CD4-positive, alpha-beta T cell treated with Interleukin-2 at 100 ng/mL for 4 hours (primary cell): ENCODE data around the gene ACTN1.

Experiments used
- DNase-seq: peaks from one replicate; pipeline ENCODE4 v3.0.0-alpha.2; 2020; ENCODE audit warnings: low spot score

The ACTN1 gene

GRCh38 chr14:68888883-68889282 lies 90.2 kb downstream of the ACTN1 start:
- no peak for DNase-seq

DNA sequence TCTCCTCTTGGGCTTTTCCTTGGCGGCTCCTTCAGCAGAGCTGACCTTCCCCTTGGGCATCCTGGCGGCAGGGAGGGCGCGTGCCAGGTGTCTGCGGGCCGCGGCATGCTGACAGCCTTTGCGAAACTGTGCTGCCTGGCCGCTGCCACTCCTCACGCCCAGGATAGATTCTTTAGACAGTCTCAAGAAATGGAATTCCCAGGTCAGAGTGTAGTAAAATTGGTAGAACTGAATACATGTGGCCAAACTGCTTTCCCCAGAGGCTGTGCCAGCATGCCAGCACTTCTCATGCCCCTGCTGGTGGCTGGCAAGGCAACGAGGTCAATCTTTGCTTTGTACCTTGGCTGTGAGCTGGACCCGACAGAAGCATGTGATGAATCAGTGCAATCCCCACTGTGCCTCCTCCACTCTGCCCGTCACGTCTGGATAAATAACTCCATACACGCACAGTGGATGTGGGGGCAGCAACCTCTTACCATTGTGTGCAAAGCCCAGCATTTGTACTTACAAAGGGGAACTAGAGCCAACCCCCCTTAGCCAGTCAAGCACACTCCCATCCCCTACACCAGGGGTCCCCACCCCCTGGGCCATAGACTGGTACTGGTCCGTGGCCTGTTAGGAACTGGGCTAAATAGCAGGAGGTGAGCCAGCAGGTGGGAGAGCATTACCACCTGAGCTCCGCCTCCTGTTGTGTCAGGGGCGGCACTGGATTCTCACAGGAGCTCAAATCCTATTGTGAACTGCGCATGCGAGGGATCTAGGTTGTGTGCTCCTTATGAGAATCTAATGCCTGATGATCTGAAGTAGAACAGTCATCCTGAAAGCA lies 90.9 kb downstream of the ACTN1 start:
- no peak for DNase-seq

- DNase-seq: no peak
Measured at GRCh38 chr14:68886109-68886434, 93.0 kb downstream of the ACTN1 start.

- no peak for DNase-seq
Measured at GRCh38 chr14:68885226-68886108, 93.6 kb downstream of the ACTN1 start.

GRCh38 chr14:68884031-68885030 lies 94.8 kb downstream of the ACTN1 start:
- no peak for DNase-seq

GRCh38 chr14:68882235-68882634 lies 96.9 kb downstream of the ACTN1 start:
- DNase-seq: no peak

DNA sequence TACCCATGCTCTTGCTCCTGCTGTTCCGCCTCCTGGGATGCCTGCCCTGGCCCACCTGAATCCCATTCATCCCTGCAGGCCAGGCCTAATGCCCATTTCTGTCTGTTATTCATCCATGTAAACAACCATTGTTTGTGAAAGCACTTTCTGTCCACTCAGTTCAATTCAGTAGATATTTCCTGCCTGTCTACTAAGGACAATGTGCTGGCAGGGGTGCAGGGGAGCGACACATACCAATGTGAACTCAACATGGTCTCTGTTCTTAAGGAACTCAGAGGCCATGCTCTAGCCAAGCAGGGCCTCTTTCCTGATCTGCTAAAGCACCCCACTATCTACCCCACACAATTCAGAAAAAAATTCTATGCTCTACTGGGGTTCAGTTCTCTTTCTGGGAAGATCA lies 97.7 kb downstream of the ACTN1 start:
- no peak for DNase-seq

GRCh38 chr14:68880581-68881105 lies 98.5 kb downstream of the ACTN1 start:
- no peak for DNase-seq

DNA sequence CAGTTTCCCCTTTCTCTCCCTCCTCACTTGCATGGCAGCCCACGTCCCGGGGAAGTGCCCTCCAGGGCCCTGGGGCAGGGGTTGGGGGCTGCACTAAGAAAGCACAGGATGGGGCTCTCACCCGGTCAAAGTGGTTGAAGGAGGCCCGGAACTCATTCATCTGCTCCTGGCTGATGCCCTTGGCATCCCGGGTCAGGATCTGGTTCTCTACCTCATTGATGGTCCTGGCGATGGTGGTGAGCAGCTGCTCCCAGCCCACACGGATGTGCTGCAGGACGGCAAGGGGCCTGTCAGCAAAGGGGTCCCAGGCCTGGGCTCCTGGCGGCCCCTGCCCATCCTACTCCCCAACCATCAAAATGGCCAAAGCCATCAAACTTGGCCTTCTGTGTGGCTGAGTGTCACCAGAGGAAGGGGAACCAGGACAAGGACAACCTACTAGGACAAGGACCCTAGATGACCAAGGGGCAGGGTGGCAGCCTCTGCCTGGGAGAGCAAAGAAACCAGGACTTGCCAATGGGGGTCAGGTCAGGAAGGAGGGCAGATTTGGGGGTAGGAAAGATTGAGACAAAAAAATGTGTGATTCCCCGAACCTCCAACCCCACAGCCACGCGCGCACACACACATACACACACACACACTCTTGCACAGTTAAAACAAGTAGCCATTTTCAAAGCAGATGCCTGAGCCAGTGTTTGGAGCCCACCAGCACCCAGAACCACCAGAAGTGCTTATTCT lies 99.1 kb downstream of the ACTN1 start:
- no peak for DNase-seq

GRCh38 chr14:68879321-68879781 lies 99.8 kb downstream of the ACTN1 start:
- DNase-seq: no peak

GRCh38 chr14:68878908-68879307 lies 100.2 kb downstream of the ACTN1 start:
- no peak for DNase-seq

- no peak for DNase-seq
Measured at GRCh38 chr14:68877993-68878575, 101.0 kb downstream of the ACTN1 start.

GRCh38 chr14:68876976-68877375 lies 102.1 kb downstream of the ACTN1 start:
- no peak for DNase-seq

DNA sequence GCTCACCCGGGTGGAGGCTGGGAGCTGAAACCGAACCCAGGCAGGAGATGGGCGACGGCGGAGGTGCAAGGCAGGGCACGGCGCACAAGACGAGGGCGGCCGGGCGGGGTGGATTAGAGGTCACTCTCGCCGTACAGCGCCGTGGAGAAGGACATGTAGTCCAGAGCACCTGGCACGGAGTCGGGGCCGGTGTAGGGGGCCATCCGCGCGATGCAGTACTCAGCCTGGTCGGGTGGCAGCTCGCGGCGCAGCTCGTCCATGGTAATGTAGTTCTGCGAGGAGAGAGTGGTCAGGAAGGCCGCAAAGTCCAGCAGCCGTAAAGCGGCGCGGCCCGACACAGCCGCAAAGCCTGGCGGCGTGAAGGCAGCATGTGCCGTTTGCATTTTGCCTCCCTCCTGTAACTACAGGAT lies 104.4 kb downstream of the ACTN1 start:
- no peak for DNase-seq

DNA sequence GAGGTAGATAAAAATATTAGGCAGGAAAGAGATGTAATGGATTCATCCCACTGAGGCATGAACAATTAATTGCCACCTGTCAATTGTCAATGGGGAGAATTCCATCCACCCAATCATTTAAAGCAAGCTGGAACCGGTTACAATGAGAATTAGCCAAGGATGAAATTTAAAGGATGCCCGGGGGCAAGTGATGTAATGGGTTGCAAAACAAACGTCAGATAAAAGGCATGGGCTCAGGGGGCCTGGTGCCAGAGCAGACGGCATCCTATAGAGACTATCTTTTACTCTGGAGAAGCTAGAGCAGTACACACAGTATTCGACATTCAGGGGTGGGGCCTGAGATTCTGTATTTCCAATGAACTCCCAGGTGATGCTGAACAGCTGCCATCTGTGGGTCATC lies 105.7 kb downstream of the ACTN1 start:
- no peak for DNase-seq

DNA sequence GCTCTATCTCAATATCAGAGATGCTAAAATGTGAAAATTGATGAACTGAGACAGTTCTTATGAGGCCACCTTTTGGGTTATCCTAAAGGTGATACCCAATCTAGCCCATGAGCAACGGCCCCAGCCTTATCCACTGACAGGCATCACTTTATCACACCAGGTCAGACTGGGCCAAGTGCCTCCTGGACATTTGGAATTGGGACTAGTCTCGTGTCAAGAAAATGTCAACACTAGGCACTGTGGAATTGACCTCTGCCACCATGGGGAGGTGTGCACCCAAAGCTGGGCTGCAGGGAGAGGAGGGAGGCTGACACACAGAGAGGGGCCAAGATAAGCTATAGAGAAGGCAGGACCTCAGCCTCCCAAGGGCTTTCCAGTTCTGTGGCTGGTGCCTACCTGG lies 107.7 kb downstream of the ACTN1 start:
- DNase-seq: no peak

DNA sequence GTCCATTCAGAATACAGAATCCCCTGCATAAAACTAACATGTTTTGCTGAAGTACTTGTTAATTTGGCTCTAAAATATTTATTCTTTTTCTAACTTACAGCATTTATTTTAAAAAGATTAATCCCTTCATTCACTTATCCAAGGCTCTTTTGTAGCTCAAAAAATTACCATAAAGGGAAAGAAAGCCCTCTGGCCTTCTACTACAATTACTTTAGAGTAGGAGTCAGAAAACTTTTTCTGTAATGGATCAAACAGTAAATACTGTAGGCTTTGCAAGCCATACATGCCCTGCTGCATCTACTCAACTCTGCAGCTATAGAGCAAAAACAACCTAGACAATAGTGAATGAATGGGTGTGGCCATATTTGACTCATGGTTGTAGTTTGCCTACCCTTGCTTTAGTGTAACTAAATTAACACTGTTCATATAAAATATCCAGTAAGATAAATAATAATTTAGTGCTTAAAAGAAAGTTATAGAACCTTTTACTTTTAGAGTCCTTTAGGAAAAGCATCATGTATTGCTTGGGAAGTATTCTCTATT lies 112.0 kb downstream of the ACTN1 start:
- DNase-seq: no peak

- no peak for DNase-seq
Measured at GRCh38 chr14:68865542-68865941, 113.6 kb downstream of the ACTN1 start.

DNA sequence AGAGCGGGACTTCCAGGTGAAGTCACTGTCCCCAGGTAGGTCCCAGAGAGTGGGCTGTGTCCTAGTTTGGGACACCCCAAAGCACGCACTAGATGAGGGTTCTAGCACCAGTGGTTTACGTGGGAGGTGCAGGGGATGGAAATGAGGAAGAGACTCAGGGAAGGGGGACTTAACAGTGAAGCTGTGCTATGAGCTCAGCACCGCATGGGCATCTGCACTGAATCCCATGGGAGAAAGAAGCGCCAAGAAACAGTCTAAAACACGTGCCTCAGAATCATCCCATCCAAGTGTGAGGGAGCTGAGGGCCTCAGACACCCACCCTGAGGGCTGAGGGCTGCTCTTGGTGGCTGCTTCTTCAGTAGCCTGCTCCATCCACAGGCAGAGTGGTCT lies 114.7 kb downstream of the ACTN1 start:
- DNase-seq: no peak

DNA sequence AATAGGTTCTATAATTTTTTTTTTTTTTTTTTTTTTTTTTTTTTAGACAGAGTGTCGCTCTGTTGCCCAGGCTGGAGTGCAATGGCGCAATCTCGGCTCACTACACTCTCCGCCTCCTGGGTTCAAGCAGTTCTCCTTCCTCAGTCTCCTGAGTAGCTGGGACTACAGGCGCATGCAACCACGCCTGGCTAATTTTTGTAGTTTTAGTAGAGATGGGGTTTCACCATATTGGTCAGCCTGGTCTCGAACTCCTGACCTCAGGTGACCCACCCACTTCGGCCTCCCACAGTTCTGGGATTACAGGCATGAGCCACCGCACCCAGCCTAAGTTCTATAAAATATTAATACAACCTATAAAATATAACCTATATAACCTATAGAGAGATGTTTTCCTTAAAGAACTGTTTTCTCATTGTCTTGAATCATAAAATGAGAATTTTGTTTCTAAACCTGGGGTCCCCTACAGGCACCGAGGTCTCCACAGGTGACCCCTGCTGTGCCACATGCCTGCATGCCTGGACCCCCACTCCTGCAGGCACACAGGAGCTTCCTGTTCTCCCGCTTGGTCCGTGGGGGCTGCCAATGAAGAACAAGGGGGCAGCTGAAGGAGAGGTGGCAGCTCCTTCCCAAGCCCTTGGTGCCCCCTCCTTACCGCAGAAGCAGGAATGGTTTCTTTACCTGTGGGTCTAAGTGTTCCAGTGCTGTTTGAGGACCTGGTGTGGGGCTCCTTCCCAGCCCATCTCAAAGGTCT lies 115.3 kb downstream of the ACTN1 start:
- no peak for DNase-seq
